Measurements from ENCODE around the gene SGPL1. TPM values are rescaled to one million over a fixed set of nuclear protein-coding genes. Genes with fewer than 3 reads are reported as not detected.

Gene SGPL1
- total RNA-seq, 1 donor from 2014 or later, result 33.1 TPM

DNA sequence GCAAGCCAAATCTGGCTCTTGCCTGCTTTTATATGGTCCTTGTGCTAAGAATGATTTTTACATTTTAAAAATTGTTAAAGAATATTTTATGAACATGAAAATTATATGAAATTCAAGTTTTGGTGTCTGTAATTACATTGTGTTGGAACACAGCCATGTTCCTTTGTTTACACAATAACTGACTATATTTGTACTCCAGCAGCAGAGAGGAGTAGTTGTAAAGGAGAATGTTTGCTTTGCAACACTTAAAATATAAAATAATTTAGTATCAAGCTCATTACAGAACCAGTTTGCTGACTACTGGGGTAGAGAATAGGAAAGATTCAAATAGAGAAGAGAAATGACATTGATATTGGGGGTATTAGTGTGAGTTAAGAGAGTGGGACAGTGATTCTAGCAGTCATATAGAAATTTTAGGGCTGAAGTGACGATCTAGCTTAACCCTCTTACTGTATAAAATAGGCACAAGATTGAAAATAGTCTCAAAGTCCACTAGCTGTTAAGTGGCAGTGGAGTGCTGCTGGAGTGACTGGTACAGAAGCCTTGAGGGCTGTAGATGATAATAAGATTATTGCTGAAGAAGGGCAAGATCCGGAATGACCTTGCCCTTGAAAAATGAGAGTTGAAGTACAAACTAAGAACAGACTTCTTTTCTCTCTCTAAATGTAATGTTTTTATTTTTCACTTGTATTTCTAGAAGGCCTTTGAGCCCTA is 28.2 kb downstream of the SGPL1 start:
- TF ChIP-seq POLR2A (IDR thresholded peaks at IDR 0.05) (no peak), POLR2AphosphoS5 (IDR thresholded peaks at IDR 0.05; ENCODE audit: insufficient read depth in 1 of 2, low read depth in 1 of 2) (no peak)
- TF ChIP-seq, protein P1, sequence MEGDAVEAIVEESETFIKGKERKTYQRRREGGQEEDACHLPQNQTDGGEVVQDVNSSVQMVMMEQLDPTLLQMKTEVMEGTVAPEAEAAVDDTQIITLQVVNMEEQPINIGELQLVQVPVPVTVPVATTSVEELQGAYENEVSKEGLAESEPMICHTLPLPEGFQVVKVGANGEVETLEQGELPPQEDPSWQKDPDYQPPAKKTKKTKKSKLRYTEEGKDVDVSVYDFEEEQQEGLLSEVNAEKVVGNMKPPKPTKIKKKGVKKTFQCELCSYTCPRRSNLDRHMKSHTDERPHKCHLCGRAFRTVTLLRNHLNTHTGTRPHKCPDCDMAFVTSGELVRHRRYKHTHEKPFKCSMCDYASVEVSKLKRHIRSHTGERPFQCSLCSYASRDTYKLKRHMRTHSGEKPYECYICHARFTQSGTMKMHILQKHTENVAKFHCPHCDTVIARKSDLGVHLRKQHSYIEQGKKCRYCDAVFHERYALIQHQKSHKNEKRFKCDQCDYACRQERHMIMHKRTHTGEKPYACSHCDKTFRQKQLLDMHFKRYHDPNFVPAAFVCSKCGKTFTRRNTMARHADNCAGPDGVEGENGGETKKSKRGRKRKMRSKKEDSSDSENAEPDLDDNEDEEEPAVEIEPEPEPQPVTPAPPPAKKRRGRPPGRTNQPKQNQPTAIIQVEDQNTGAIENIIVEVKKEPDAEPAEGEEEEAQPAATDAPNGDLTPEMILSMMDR (IDR thresholded peaks at IDR 0.05), result no peak
- H3K27me3 ChIP-seq, result no peaks in the 10 kb centered on the region
- no peak overlapping the region for H3K4me3 ChIP-seq
- H3K4me1 ChIP-seq, result peaks cover 7% of the 10 kb centered on the region
- no peak overlapping the region for H3K27ac ChIP-seq
- no peaks in the 10 kb centered on the region for H3K9me3 ChIP-seq
- intact Hi-C loops (cut with DNase I), result no loop called here
- peaks cover 0 to 10% of the 10 kb centered on the region in 2 donors for H3K36me3 ChIP-seq
- DNase-seq (ENCODE audit: extremely low spot score in 2 of 2), result no peak

DNA sequence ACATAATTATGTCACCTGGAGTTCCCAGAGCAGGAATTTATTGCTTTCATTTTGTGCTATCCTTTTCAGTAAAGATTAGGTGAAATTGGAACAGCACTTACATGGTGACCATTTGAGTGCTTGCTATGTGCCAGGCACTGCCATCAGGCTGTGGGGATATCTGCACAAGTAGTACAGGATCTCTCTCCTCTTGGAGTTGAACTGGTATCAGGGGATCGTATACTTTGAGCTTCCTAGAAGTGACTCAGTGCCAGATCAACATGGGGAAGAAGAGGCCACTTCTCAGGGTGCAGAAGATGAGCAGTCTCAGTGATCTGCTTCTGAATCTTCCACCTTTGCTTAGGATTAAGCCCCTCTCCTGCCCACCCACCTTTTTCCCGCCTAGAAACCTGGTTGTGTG is 29.5 kb downstream of the SGPL1 start:
- Histone ChIP-seq H3K36me3 (peaks cover 0 to 10% of the 10 kb centered on the region in 2 donors), H3K4me1 (peaks cover 7% of the 10 kb centered on the region), H3K4me3 (no peak overlapping the region), H3K9me3 (no peaks in the 10 kb centered on the region), H3K27me3 (no peaks in the 10 kb centered on the region), H3K27ac (no peak overlapping the region)
- TF ChIP-seq POLR2A (IDR thresholded peaks at IDR 0.05) (no peak), POLR2AphosphoS5 (IDR thresholded peaks at IDR 0.05; ENCODE audit: insufficient read depth in 1 of 2, low read depth in 1 of 2) (no peak)
- TF ChIP-seq, protein P1 (IDR thresholded peaks at IDR 0.05), result no peak
- DNase-seq (ENCODE audit: extremely low spot score in 2 of 2), result no peak
- intact Hi-C loops (cut with DNase I), result no loop called here

DNA sequence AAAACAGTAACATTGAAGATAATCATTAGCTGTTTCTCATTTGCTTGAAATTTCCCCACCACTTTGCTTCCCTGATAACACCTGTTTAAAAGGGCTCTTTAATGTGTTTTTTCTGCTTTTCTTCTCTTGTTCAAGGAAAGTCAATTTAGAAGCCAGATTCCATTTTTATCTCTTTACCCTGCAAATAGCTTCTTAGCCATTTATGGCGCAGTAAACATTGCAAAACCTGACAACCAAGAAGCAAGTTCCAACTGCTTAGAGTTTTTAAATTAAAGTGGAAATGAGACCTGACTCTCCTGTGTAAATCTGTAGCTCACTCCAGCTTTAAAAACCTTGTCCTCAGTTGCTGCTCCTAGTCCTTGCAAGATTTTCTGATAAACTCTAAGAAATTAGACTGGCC is 30.1 kb downstream of the SGPL1 start:
- intact Hi-C loops (cut with DNase I), result no loop called here
- H3K27ac ChIP-seq, result no peak overlapping the region
- DNase-seq (ENCODE audit: extremely low spot score in 2 of 2), result no peak
- no peak overlapping the region for H3K4me3 ChIP-seq
- peaks cover 0 to 13% of the 10 kb centered on the region in 2 donors for H3K36me3 ChIP-seq
- no peaks in the 10 kb centered on the region for H3K27me3 ChIP-seq
- no peak for TF ChIP-seq POLR2AphosphoS5 (IDR thresholded peaks at IDR 0.05; ENCODE audit: insufficient read depth in 1 of 2, low read depth in 1 of 2)
- peaks cover 7% of the 10 kb centered on the region for H3K4me1 ChIP-seq
- H3K9me3 ChIP-seq, result no peaks in the 10 kb centered on the region

DNA sequence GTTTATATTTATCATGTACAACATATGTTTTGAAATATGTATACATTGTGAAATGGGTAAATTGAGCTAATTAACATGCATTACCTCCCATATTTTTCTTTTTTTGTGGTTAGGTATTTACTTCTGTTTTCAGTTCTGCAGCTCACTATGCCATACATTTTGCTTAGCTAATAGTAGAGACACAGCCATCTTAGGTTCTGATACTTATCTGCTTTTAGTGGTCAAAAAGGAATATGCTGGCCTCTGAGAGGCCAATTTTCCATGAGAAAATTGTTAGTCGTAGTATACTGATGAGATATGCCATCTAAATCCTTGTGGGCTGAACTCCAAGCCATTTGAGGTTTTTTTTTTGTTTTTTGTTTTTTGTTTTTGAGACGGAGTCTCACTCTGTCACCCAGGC is 31.0 kb downstream of the SGPL1 start:
- Histone ChIP-seq H3K27me3 (no peaks in the 10 kb centered on the region), H3K9me3 (no peaks in the 10 kb centered on the region), H3K4me1 (peaks cover 7% of the 10 kb centered on the region), H3K27ac (no peak overlapping the region), H3K4me3 (no peak overlapping the region), H3K36me3 (peaks cover 0 to 22% of the 10 kb centered on the region in 2 donors)
- no peak for TF ChIP-seq POLR2A (IDR thresholded peaks at IDR 0.05)
- TF ChIP-seq, protein P1 (IDR thresholded peaks at IDR 0.05), result no peak
- TF ChIP-seq POLR2AphosphoS5 (IDR thresholded peaks at IDR 0.05; ENCODE audit: insufficient read depth in 1 of 2, low read depth in 1 of 2), result no peak
- DNase-seq (ENCODE audit: extremely low spot score in 2 of 2), result no peak
- intact Hi-C loops (cut with DNase I), result no loop called here

DNA sequence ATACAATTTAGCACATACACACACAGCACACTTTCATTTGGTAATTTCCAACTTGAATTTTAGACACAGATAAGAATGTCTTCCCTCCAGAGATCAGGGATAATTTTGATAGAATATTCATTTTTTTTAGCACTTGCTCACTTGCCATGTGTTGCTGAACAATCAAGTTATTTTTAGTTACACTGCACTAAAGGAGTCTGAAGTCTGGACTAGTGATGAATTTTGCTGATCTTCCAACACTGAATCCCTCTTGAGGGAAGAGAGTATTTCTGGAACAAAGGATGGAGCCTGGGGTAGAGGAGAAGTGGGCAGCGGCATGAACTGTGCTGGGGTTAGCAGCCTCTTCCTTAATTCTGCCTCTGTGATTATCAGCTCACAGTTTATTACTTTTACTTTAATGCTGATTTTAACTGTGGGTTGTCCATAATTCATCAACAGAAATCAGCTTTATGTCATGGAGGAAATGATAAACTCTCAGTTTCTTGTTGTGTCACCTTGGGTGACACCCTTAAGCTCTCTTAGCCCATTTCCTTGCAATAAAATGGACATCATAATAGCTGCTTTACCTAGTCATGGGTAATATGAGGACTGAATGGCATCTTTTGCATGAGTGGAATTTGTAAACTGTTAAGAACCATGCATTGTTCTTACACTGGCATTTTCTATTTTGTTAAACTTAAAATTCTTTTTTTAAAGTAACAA is 32.1 kb downstream of the SGPL1 start:
- Histone ChIP-seq H3K4me1 (peaks cover 7% of the 10 kb centered on the region), H3K27me3 (no peaks in the 10 kb centered on the region), H3K4me3 (no peak overlapping the region), H3K36me3 (peaks cover 0 to 22% of the 10 kb centered on the region in 2 donors), H3K27ac (no peak overlapping the region), H3K9me3 (no peaks in the 10 kb centered on the region)
- TF ChIP-seq, protein P1 (IDR thresholded peaks at IDR 0.05), result no peak
- TF ChIP-seq POLR2A (IDR thresholded peaks at IDR 0.05) (no peak), POLR2AphosphoS5 (IDR thresholded peaks at IDR 0.05; ENCODE audit: insufficient read depth in 1 of 2, low read depth in 1 of 2) (no peak)
- intact Hi-C loops (cut with DNase I), result no loop called here
- no peak for DNase-seq (ENCODE audit: extremely low spot score in 2 of 2)

Data from vagina (tissue), 2 donors.